Measurements from ENCODE around the gene MYO7A. TPM values are rescaled to one million over a fixed set of nuclear protein-coding genes. Genes with fewer than 3 reads are reported as not detected.

Gene MYO7A
- total and polyA plus RNA-seq, 2 donors (not counting 1 experiment from before 2014, with no cell fraction given) = 0.03 to 0.07 TPM

- H3K9me3 ChIP-seq (ENCODE audit: control extremely low read depth in 1 of 3, control insufficient read depth in 2 of 3, insufficient read depth in 1 of 3, low read length in 2 of 3) = peaks cover 0 to 2% (median 0%) of the 10 kb centered on the region in 3 donors
- H3K9ac ChIP-seq (ENCODE audit: low read length) = no peak overlapping the region
- Mint-ChIP-seq H3K27me3 (no peaks in the 10 kb centered on the region), H3K4me1 (no peaks in the 10 kb centered on the region), H3K9me3 (ENCODE audit: insufficient read depth) (no peaks in the 10 kb centered on the region), H3K27ac (no peak overlapping the region), H3K4me3 (no peak overlapping the region)
- no peaks in the 10 kb centered on the region for H3K36me3 ChIP-seq (replicated peaks in 1 of 2; ENCODE audit: control extremely low read depth in 1 of 2, control insufficient read depth in 1 of 2, extremely low read depth in 1 of 2, insufficient read depth in 2 of 2, low read length in 1 of 2)
- POLR2A ChIA-PET = no interaction called here
- intact Hi-C loops (cut with micrococcal nuclease) = loop anchor here (1.0 to 2.0 kb wide), 2 partner anchors 359 to 432 kb away; no protein-coding TSS in a partner anchor
- no peaks in the 10 kb centered on the region for H3K4me1 ChIP-seq (ENCODE audit: control insufficient read depth in 2 of 2, insufficient read depth in 2 of 2, low read length in 2 of 2)
- no peak for ATAC-seq (ENCODE audit: low read depth)
- H3K4me3 ChIP-seq (ENCODE audit: control extremely low read depth in 1 of 5, extremely low read depth in 1 of 5, insufficient read depth in 1 of 5, low read depth in 2 of 5, low read length in 4 of 5) = no peak overlapping the region
- peaks cover 2% of the 10 kb centered on the region for H3K79me2 ChIP-seq (ENCODE audit: control insufficient read depth, insufficient read depth, low read length)
- H3K4me2 ChIP-seq (replicated peaks; ENCODE audit: low read depth, low read length, poor library complexity, severe bottlenecking) = no peak overlapping the region
- DNase-seq = no peak
- no peak for TF ChIP-seq CTCF (IDR thresholded peaks at IDR 0.05)
- no peak for TF ChIP-seq EZH2 (IDR thresholded peaks at IDR 0.05; ENCODE audit: borderline replicate concordance, insufficient read depth, low read depth, low read length, poor library complexity, severe bottlenecking)
- no peaks in the 10 kb centered on the region for H4K20me1 ChIP-seq (ENCODE audit: control insufficient read depth, insufficient read depth, low read length, poor library complexity, severe bottlenecking)
- H3K27me3 ChIP-seq (replicated peaks in 1 of 4; ENCODE audit: control extremely low read depth in 1 of 4, control insufficient read depth in 3 of 4, insufficient read depth in 4 of 4, low read length in 3 of 4) = no peaks in the 10 kb centered on the region
- H3K27ac ChIP-seq (ENCODE audit: low read length in 2 of 2) = no peak overlapping the region
- H2AFZ ChIP-seq (ENCODE audit: insufficient read depth, low read depth, low read length, poor library complexity, severe bottlenecking) = no peak overlapping the region
- CTCF ChIA-PET = interaction anchor here (1.0 to 3.7 kb wide), 5 partner anchors 10 to 431 kb away, joined by 3 to 25 read pairs (median 4); partner anchors contain the start of gene MYO7A
- WGBS (ENCODE audit: insufficient coverage) = 86% methylated on average over 8 of the region's 18 CpGs
Measured at GRCh38 chr11:77188633-77189491, 60.8 kb downstream of the MYO7A start.
